ENCODE results near the gene OR2V1.
"Not testable (repeated sequence)": the region's sequence is repeated elsewhere in the genome, so short reads cannot be mapped to it uniquely, and the experiment has no call there.

Gene OR2V1

DNA sequence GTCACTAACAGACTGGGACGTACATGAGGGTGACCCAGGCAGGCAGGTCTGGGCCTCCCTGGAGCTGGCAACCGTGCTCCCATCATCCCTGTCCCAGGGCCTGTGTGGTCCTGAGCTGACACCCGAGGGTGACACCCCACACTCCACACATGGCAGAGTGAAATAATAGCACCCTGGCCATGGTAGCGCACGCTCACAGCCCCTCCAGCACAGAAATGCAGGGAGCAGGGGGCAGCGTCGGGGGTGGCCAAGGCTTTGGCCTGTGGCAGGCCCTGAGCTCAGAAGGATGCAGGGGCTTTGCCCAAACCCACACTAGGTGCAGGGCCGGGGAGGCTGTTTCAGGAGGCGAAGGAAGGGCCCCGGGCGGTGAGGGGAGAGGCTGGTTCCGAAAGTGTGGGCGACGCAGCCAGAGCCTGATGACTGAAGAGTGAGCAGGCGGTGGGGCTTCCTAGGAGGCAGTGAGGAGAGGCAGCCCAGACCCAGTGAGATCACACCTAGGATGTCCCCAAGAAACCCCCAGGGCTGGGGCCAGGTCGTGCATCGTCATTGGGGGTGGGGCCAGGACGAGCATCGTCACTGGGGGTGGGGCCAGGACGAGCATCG is 29.3 kb upstream of the OR2V1 start:
- DNase-seq: peak; percentile 73

GRCh38 chr5:181159286-181160151 is 28.6 kb upstream of the OR2V1 start:
- peak; percentile 93 for DNase-seq

GRCh38 chr5:181158869-181159268 is 27.9 kb upstream of the OR2V1 start:
- no peak for DNase-seq

- no peak for DNase-seq
Observed at GRCh38 chr5:181156758-181157157, 25.8 kb upstream of the OR2V1 start.

- DNase-seq: no peak
Observed at GRCh38 chr5:181153814-181154213, 22.8 kb upstream of the OR2V1 start.

- no peak for DNase-seq
Observed at GRCh38 chr5:181152406-181152805, 21.4 kb upstream of the OR2V1 start.

DNA sequence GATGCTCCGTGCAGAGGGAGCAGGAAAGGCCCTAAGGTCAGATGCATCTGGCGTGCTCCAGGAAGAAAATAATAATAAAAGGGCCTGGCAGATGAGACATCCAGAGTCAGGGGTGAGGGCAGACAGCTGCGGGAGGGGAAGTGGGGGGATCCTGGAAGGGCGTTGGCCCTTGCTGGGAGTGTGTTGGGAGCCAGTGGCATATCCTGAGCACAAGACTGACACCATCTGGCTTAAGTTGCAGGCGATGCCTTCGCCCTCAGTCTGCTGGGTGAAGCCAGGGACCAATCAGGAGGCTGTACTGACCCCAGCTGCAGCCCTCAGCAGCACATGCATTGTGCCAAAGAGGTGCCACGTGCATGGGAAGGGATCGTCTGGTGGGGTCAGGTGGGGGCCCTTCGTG is 20.2 kb upstream of the OR2V1 start:
- no peak for DNase-seq

DNA sequence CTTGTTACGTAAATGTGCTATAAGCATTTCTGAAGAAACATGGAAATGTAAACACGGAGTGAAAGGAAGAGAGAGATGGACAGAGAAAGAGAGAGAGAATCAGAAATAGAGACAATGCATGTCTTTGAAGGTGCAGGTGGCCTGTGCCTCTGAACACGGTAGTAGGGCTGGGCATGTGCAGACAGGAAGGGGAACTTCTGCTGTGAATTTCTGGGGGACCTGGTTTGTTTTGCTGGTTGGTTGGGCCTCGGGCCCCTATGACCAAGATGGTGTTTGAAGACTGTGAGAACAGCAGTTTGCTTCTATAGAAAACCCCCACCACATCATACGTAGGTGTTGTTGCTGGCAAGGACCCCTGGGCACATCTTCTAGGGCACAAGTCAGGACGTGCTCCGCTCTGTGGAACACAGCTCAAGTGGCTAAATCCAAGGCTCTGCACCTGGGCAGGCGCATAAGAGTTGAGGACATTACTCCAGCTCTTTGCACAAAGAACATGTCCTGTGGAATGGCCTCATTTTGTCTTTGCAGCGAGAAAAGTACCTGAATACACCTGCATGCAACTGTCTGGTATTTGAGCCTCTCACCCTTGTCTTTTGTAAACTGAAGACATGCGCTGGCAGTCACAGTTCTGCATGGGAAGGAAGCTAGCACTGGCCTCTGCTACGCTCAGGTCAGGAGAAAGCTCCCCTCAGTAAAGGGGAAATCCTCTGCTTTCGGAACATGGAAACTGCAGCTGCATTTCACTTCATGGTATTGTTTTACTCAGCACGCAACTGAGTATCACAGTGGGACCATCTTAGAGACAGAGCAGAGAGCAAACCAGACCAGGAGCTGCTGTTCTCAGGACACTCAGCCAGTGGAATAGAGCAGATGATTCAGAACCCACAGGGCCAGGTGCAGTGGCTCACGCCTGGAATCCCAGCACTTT is 19.1 kb upstream of the OR2V1 start:
- DNase-seq: no peak

DNA sequence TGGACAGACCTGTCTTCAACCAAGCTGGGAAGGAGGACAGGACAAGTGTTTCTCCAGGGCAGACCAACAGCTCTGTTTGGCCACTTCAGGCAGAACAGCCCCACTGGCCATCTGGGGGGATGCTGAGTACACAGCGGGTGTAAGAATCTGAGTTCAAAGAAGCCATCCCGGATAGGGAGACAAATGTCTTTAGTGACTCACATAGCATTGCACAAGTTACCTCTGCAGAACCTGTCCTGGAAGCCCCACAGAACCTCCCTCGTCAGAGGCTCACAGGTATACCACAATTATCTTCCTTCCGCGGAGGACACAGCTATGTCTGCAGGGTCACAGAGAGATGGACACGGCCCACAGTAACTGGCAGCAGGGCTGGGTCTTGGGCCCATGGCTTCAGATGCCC is 18.4 kb upstream of the OR2V1 start:
- DNase-seq: no peak

- DNase-seq: not testable (repeated sequence)
Observed at GRCh38 chr5:181146927-181147636, 16.1 kb upstream of the OR2V1 start, which contains the start of gene OR2V2. Gene OR2V2, plus strand, starts transcription at chr5:181147586. Its CDS starts 7,357 bp downstream, at chr5:181154943.

GRCh38 chr5:181145133-181145532 is 14.2 kb upstream of the OR2V1 start:
- no peak for DNase-seq

- no peak for DNase-seq
Observed at GRCh38 chr5:181142054-181142453, 11.1 kb upstream of the OR2V1 start.

DNA sequence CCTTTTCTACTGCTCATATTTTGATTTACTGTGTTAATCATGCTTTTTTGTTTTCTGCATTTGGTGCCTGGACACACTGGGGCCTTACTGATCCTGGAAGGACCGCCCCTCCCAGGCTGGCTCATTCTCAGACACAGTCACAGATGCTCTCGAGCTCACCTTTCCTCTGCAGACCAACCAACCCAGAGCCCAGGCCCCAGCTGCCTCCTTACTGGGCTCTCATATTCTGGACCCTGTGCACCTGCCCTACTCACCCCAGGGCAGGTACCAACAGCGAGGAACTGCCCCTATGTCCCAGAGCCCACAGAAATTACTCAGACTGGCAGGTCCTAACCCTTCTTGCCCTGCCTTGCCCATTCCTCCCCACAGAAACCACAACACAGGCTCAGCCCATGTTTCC is 9.8 kb upstream of the OR2V1 start:
- no peak for DNase-seq

- no peak for DNase-seq
Observed at GRCh38 chr5:181138258-181138657, 7.3 kb upstream of the OR2V1 start.

DNA sequence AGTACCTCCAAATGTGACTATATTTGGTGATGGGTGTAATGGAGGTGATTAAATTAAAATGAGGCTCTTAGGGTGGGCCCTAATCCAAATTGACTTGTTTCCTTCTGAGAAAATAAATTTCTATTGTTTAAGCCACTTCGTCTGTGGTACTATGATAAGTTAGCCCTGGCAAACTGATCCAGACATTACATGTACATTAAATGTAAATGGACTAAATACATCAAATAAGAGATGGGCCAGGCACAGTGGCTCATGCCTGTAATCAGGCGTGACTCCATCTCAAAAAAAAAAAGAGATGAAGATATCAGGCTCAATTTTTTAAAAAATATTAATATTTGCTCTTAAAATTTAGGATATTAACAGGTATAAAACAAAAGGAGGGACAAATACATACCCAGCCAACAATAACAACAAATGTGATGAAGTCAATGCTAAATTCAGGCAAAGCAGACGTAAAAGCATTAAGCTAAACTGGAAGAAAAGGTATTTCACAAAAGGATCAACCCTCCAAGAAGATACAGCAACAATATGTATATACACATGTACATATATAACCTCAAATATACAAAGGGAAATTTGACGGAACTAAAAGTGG is 5.5 kb upstream of the OR2V1 start:
- DNase-seq: no peak

GRCh38 chr5:181134259-181134658 is 3.3 kb upstream of the OR2V1 start:
- no peak for DNase-seq

DNA sequence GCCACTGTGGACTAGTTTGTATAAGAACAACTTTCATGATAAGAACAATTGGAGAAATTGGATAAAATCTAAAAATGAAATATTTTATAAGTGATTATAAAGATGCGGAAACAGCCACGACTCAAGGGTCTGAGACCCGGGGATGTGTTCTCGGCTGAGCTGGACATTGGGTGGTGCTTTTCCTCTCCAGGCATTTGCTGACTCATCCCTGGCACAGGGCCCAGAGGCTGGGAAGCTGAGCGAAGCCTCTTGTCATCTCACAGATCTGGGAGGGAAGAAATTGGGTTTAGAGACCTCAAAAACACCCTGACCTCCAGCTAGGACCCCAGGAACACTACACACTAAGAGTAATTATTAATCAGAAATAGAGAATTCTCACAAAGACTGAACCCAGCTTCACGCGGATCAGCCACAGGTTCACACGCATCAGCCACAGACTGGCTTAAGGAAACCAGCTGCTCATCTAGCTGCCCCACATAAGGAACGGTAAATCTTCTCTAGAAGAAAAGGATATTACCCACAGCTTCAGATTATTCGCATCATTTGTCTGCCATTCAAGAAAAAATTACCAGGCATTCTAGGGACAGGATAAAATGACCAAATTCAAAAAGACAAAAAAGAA is 2.8 kb upstream of the OR2V1 start:
- DNase-seq: no peak

DNA sequence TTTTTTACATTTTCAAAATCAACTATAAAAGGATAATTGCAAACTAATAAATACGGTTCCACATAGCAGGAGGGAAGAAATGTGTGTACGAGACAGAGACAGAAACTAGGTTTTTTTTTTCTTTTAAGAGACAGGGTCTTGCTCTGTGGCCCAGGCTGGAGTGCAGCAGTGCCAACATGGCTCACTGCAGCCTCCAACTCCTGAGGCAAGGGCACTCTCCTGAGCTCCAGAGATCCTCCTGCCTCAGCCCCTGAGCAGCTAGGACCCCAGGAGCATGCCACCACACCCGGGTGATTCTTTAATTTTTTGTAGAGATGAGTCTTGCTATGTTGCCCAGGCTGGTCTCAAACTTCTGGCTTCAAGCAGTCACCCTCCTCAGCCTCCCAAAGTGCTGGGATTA is 2.1 kb upstream of the OR2V1 start:
- no peak for DNase-seq

DNA sequence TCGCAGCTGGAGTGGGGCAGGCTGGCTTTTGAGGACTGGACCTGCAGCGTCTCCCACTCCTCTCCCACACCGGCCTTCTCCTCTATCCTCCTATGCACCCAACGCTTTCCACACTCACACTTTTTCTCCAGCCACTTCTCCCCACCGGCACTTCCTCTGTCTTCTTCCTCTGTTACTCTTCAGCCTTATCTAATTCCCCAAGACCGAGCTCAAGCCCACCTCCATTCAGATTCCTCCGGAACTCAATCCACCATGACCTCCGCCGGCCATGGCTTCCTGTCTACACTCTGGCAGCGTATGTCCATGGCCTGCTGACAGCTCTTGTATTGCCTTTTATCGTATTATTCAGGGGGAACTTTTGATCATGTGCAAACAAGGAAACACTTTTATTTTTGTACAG is 545 bp upstream of the OR2V1 start:
- DNase-seq: no peak

DNA sequence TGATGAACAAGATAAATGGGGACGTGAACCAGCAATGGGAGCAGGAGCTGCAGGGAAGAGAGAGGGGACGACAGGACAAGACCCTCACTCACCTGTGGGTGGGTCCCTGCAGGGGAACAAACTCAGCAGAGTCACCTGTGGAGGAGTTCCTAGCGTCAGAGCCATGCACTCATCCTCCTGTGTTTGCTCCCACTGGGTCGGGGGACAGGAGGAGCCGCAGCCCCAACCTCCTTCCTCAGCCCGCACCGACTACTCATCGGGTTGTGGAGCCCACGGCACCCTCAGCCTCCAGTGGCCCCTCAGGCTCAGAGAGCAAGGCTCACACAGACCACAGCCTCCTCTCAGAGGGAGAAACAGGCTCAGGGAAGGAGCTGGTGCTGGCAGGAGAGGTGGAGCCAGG is 888 bp downstream of the OR2V1 start:
- DNase-seq: not testable (repeated sequence)

GRCh38 chr5:181129601-181130000 is 1.4 kb downstream of the OR2V1 start:
- DNase-seq: no peak
